H1 (cell line): ENCODE results near the gene PIK3R5. TPM values are rescaled to one million over a fixed set of nuclear protein-coding genes. Genes with fewer than 3 reads are reported as not detected.

Source experiments
- ATF2 ChIP-seq: IDR thresholded peaks from 2 replicates; pipeline ENCODE4 v1.6.1; 2012; ENCODE audit warnings: low read length, inconsistent platforms
- CEBPB ChIP-seq: IDR thresholded peaks from 2 replicates; pipeline ENCODE4 v1.6.1; 2012; ENCODE audit warnings: low read depth, low read length
- MAX ChIP-seq: IDR thresholded peaks from 2 replicates; pipeline ENCODE4 v1.6.1; 2012; ENCODE audit warnings: inconsistent platforms
- SP2 ChIP-seq: IDR thresholded peaks from 2 replicates; pipeline ENCODE4 v1.6.1; 2012; ENCODE audit warnings: mild to moderate bottlenecking, low read length, inconsistent platforms
- TBP ChIP-seq: IDR thresholded peaks from 2 replicates; pipeline ENCODE4 v1.6.1; 2011; ENCODE audit warnings: low read depth, low read length, improper control_type of control experiment
- polyA plus RNA-seq, 7 experiments: library from polyadenylated mRNA; depleted of rRNA in 3 of 7; stranded (reverse) in 5 of 7; unstranded in 2 of 7; fragments of >200 nt in 5 of 7; fragments of 200-250 nt in 2 of 7; gene quantifications; 1 replicate in 5 of 7; 2 replicates in 1 of 7; 4 replicates in 1 of 7; pipeline versions ENCODE4 v1.2.1 to v1.2.3, GENCODE V29; 2011 to 2013; ENCODE audit warnings: missing spikeins in 2 of 7, mixed read lengths in 2 of 7
- total RNA-seq: library from RNA; stranded (reverse); fragmentation: NEBNext Ultra II Directional; extraction: Animal tissue kit (Norgen Biotek cat#: 25700); gene quantifications from 2 replicates; pipeline ENCODE4 v1.2.1, GENCODE V29; 2021

The PIK3R5 gene
- total and polyA plus RNA-seq, 2 of the 8 experiments (the other 6 are each of a cell fraction or from before 2014, with no cell fraction given): 2.7 to 4.3 TPM

DNA sequence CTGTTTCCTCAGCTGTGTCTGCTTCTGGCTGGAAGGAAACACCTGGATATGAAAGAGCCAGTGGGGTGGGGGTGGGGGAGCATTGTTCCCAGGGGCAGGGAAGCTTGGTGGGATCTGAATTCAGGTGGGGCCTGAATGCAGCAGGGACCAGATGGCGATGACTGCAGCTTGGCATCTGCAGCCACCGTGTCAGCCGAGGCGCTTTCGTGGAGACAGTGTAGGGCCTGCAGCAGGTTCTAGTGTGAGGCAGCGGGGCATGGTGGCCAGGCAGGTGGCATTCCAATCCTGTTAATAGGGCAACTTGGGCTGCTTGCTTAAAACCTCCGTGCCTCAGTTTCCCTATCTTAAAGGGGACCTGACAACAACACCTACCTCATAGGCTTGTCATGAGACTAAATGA lies 99.7 kb downstream of the PIK3R5 start (continued):
- TF ChIP-seq ATF2 (no peak), TBP (no peak), CEBPB (no peak), MAX (no peak), SP2 (no peak)
